IPS-NIHi7 (cell line): ENCODE data around the gene DDX10.
"Not testable (repeated sequence)": the region's sequence is repeated elsewhere in the genome, so short reads cannot be mapped to it uniquely, and the experiment has no call there.

Experiments used
- DNase-seq: peaks from one replicate; pipeline ENCODE4 v3.0.0; 2012; ENCODE audit warnings: mixed read lengths; ENCODE audit errors: extremely low spot score

DDX10 gene

DNA sequence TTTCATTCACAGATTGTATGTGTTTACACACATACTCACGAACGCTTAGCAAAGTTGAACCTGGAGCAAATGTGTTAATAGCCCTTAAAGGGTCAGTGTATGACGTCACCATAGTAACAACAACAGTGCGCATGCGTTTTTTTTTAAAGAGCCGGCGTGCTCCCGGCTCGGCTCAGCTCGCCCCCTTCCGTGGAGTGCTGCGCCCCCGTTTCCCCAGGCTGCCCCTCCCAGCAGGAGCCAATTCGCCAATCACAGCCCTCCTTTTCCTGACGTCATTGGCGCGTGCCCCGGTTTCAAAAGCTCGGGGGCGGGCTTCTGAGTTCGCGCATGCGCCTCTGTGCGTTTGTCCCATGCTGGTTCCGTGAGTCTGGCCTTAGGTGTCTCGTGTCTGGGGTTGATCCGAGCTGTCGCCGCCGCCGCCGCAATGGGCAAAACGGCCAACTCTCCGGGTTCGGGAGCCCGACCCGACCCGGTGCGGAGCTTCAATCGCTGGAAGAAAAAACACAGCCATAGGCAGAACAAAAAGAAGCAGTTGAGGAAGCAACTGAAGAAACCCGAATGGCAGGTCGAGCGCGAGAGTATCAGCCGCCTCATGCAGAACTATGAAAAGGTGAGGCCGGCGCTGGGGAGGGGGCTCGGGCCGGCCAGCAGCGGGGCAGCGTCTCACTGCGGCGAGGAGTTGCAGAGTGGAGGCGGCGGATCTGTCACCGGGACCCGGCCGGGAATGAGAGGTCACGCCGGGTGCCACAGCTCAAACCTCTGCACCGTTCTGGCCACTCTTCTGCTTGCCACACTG, at the start of gene DDX10:
TSS of gene DDX10 (plus strand) at position 340 of the 796 bp plus-strand sequence. CDS start at position 425, 85 bp downstream.
- peak; percentile 98 for DNase-seq

DNA sequence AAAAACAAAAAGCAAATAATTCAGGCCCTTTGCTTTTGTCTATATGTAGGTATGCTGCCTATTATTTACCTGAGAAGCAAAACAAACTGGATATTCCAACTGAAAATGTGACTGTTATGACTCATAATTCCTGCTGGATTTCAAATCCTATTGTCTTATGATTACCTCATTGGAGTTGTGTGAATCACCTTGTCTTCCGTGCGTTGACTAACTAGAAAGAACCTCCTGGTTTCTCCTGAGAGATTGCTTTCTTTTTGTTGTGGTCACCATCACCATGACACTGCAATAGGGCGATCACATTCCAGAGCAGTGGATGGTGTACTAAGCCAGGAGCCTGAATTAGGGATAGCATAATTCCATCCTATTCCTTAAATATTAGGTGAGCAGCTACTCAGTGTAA, 48.3 kb upstream of the DDX10 start:
- DNase-seq, result peak; percentile 18

GRCh38 chr11:108617055-108617454, 47.8 kb upstream of the DDX10 start:
- DNase-seq, result no peak

GRCh38 chr11:108618529-108618928, 46.3 kb upstream of the DDX10 start:
- no peak for DNase-seq

GRCh38 chr11:108620958-108621772, 43.7 kb upstream of the DDX10 start:
- no peak for DNase-seq

DNA sequence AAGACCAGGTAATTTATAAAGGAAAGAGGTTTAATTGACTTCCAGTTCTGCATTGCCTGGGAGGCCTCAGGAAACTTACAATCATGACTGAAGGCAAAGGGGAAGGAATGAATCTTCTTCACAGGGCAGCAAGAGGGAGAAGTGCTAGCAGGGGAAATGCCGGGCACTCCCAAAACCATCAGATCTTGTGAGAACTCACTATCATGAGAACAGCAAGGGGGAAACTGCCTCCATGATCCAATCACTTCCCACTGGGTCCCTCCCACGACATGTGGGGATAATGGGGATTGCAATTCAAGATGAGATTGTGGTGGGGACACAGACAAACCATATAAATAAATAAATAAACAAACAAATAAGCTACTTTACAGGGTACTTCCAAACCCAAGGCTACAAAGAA, 42.5 kb upstream of the DDX10 start:
- DNase-seq, result no peak

DNA sequence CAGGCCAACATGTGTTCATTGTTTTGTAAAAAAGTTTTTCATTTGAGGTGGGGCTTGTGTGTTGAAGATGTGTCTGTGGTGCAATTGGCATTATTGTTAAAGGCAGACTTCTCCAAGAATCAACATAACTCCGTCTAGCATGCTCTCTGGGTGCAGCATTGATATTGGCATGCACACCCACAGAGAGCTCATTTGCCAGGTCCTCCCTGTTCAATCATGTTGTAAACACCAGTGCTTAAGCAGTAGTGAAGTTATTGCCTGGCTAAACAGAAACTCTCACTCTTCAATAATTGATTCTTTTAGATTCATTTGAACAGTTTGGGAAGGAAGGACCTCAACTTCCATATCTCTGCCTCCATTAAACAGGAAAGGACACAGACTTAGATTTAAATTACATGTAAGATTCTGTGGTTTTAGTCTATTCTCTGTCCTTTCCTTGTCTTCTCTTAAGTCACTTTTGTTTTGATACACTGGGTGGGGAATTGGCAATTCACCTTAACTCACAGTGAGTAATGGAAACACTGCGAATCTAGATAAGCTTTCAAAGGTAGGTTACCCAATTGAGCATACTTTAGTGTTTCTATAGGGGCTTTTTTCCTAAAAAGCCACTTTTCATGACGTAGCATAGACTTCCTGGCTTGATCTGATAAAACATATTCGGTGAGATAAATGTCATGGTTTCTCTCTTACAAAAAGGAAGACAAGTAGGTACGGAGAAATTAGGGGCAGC, 40.5 kb upstream of the DDX10 start:
- no peak for DNase-seq

DNA sequence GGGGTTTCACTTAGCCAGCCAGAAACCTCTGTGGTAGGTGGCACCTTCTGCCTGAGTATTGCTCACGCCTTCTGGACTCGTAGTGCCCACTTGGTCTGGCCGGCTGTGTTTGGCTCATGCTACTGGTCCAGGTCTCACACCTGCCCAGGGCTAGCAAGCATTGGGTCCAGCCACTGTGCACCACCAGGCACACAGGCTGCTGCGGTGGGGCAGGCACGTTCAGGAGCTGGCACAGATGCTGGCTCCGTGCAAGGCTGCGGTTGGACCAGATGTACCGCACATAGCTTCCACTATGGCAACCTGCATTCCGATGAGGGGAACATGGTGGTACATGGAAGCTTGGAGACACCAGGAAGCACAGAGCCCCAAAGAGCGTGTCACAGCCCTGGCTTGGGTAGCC, 36.5 kb upstream of the DDX10 start:
- DNase-seq, result no peak

DNA sequence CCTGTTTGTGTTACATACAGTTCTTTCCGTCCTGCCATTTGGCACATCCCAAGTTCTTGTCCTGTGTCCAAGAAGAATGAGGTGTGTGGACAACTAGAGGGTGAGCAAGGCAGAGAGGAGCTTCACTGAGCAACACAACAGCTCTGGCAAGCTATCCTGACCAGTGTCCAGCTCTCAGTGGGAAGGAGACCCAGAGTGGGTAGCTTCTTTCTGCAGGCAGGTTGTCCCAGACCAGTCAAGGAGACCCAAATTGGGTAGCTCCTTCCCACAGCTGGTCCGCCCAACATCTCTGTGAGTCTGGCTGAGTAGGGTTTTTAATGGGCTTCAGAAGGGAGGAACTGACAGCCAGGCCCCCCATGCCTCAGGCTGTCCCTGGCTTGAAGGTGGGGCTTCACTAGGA, 36.1 kb upstream of the DDX10 start:
- no peak for DNase-seq

DNA sequence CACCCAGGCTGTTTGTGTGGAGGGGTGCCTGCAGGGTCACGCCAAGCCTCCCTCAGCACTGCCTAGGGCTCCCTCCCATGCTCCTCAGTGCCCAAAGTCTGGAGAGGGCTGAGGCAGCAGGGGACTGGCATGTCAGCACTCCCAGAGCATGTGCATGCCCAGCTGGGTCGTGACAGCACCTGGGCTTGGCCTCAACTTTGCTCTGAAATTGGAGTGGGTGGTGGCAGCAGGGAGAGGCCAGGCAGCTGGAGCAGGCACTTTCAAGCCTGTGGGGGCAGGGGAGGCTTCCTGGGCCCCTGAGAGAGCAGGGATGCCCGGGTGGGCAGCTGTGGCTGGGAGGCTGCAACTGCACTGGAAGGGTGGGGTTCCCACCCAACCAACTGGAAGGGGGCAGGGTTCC, 35.6 kb upstream of the DDX10 start:
- DNase-seq, result no peak

DNA sequence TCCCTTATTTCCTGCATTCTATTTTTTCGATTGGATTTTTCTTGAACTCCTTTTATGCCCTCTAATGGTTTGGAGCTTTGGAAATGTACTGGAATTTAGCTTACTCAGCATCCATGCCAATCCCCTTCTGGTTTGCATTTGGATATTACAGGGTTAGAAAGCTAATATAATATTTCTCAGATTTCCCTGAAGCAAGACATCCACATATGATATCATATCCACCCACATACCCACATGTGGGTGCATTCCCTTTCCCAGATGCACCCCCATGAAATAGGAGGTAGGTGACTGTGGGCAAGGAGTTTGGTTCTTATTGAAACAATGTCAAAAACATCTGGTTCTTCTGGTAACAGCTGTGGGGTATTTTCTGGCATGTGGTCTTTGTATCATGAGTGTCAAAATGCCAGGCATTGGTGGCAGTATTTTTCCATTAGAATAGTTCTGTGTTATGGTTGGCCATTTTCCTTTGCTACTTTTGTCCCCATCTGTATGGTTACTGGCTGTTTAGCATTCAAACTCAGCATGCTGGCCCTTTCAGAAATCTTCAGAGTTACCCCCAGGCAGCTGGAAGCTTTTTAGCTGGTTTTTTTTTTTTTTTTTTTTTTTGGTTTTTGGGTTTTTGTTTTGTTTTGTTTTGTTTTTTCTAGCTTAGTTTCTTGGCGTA, 32.7 kb upstream of the DDX10 start:
- no peak for DNase-seq

- DNase-seq, result no peak
Measured at GRCh38 chr11:108635106-108635505, 29.8 kb upstream of the DDX10 start.

GRCh38 chr11:108636222-108636621, 28.6 kb upstream of the DDX10 start:
- no peak for DNase-seq

DNA sequence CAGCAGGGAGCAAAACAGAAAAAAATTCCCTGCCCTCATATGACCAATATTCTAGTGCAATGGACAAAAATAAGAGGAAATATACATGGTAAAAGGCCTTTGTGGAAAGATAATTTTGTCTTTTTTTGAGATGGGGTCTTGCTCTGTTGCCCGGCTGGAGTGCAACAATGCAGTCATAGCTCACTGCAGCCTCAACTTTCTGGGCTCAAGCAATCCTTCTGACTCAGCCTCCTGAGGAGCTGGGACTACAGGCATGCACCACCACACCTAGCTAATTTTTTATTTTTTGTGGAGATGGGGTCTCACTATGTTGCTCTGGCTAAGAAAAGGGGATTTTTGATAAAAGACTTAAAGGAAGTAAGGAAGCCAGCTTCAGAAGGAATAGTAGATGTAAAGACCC, 25.7 kb upstream of the DDX10 start:
- no peak for DNase-seq

DNA sequence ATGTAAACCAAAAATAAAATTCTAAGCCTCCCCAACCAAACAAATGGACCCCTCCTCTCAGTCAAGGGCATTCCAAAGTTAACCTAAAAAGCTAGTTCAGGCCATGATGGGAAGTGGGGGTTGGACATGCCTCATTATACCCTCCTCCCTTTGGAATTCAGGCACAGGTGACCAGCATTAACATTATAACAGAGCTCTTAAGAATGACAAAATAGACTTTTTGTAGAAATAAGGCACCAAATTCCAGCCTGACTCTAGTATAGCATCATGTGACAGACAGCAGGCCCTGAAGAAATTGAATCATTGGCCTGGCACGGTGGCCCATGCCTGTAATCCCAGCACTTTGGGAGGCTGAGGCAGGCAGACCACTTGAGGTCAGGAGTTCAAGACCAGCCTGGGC, 23.1 kb upstream of the DDX10 start:
- not testable (repeated sequence) for DNase-seq

GRCh38 chr11:108643974-108644373, 20.9 kb upstream of the DDX10 start:
- no peak for DNase-seq

DNA sequence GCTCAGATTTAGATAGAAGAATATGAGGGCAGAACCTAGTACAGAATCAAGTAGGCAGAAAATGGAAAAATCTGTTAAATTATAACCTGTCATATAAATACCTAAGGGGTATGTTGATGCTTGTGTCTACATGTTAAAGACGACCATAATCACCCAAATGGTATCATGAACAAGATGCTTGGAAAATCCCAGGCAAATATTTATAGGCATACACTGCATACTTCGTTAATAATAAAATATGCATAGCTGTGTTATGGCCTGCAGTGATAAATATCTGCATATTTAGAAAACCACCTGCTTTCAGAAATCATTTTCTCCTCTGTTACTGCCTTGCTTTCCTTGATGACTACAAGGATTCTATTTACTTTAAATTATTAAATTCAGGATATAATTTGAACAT, 18.9 kb upstream of the DDX10 start:
- DNase-seq, result no peak

DNA sequence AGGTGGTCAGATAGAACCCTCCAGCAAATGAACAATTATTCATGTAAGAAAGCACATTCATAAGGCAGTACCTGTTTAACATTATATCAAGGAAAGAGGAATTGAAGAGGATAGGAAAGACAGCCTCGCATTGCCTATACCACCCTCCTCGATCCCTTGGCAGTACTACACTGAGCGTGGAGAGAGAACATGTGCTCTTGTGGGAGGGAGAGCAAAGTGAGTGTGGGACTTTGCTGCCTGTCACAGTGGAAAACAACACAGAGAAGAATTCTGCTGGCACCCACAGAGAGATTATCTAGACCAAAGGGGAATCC, 17.5 kb upstream of the DDX10 start:
- DNase-seq, result no peak

DNA sequence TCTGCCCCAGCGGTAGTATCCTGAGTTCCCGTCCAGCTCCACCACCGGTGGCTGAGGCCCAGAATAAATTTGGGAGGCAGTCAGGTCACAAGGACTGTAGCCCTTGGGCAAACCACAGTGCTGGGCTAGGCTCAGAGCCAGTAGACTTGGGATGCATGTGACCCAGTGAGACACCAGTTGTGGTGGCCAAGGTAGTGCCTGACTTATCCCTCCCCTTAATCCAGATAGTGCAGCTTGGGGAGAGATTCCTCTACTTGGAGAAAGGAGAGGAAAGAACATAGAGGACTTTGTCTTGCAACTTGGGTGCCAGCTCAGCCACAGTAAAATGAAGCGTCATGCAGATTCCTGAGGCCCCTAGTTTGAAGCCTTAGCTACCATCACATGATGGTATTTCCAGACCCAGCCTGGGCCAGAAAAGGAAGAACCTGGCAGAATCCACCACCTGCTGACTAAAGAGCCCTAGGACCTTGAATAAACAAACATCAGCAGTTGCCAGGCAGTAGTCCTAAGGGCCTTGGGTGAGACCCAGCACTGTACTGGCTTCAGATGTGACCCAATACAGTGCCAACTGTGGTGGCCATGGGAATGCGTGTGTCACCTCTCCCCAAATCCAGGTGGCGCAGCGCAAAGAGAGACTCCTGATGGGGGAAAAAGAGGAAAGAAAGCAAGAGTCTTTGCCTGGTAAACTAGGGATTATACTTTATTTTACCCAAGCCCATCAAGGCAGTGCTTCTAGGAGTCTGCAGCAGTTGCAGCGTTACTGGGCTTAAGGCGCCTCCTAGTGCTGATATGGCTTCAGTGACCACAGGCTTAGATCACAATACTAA, 17.0 kb upstream of the DDX10 start:
- peak; percentile 60 for DNase-seq

GRCh38 chr11:108648528-108648885, 16.4 kb upstream of the DDX10 start:
- DNase-seq, result no peak

DNA sequence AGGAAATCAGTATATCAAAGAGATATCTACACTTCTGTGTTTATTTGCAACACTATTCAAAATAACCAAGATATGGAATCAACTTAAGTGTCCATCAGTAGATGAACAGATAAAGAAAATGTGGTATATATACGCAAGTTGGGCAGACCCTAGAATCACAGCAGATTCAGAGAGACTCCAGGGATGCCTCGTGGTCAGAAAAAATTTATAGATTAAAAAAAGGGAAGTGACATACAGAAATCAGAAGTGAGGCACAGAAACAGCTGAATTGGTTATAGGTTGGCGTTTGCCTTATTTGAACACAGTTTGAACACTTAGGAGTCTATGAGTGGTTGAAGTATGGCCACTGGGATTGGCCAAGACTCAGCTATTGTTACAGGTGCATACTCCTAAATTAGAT, 10.8 kb upstream of the DDX10 start:
- not testable (repeated sequence) for DNase-seq
